Ureter (tissue), 1 donor: Measurements from ENCODE around the gene KCNC3. TPM values are rescaled to one million over a fixed set of nuclear protein-coding genes. Genes with fewer than 3 reads are reported as not detected.

Source experiments
- DNase-seq: peaks from one replicate; pipeline ENCODE4 v3.0.0-alpha.2; 2020; ENCODE audit warnings: low spot score
- total RNA-seq: library from RNA; stranded (reverse); gene quantifications from one replicate; pipeline ENCODE4 v1.2.4, GENCODE V29; 2023
- donor health status: DM: yes; HTN: yes; CAD: no.

KCNC3 gene
- total RNA-seq, 1 donor from 2014 or later = 22.4 TPM

GRCh38 chr19:50327461-50328223, 1.5 kb downstream of the KCNC3 start:
- no peak for DNase-seq

GRCh38 chr19:50327013-50327412, 2.2 kb downstream of the KCNC3 start:
- DNase-seq = no peak

GRCh38 chr19:50326101-50326664, 3.0 kb downstream of the KCNC3 start:
- no peak for DNase-seq

- no peak for DNase-seq
Measured at GRCh38 chr19:50325310-50326100, 3.7 kb downstream of the KCNC3 start.

- DNase-seq = no peak
Measured at GRCh38 chr19:50324331-50324730, 4.8 kb downstream of the KCNC3 start.

GRCh38 chr19:50323782-50324133, 5.4 kb downstream of the KCNC3 start:
- no peak for DNase-seq

GRCh38 chr19:50322931-50323781, 6.0 kb downstream of the KCNC3 start:
- no peak for DNase-seq

GRCh38 chr19:50322234-50322633, 6.9 kb downstream of the KCNC3 start:
- DNase-seq = no peak

GRCh38 chr19:50321831-50322230, 7.3 kb downstream of the KCNC3 start:
- no peak for DNase-seq

- DNase-seq = no peak
Measured at GRCh38 chr19:50320596-50320995, 8.6 kb downstream of the KCNC3 start.

- no peak for DNase-seq
Measured at GRCh38 chr19:50320051-50320450, 9.1 kb downstream of the KCNC3 start.

- DNase-seq = no peak
Measured at GRCh38 chr19:50319156-50319555, 10.0 kb downstream of the KCNC3 start.

GRCh38 chr19:50318438-50318837, 10.7 kb downstream of the KCNC3 start:
- no peak for DNase-seq

GRCh38 chr19:50317115-50317514, 12.1 kb downstream of the KCNC3 start:
- no peak for DNase-seq

GRCh38 chr19:50315773-50316448, 13.3 kb downstream of the KCNC3 start:
- no peak for DNase-seq

GRCh38 chr19:50314724-50315708, 14.2 kb downstream of the KCNC3 start:
- no peak for DNase-seq

- no peak for DNase-seq
Measured at GRCh38 chr19:50313812-50314536, 15.2 kb downstream of the KCNC3 start.

GRCh38 chr19:50312967-50313811, 16.0 kb downstream of the KCNC3 start:
- DNase-seq = no peak
